ENCODE results near the gene TNRC18.
A peak's percentile ranks its signal among the peaks of the same experiment; 100 is the strongest.

Gene TNRC18

GRCh38 chr7:5357951-5358350 lies 65.7 kb downstream of the TNRC18 start:
- DNase-seq (ENCODE audit: low read depth) = no peak
- H3K4me3 ChIP-seq (ENCODE audit: low read depth, low read length) = no peak overlapping the region
- no peak for TF ChIP-seq CTCF (conservative IDR thresholded peaks at IDR 0.05; ENCODE audit: low read depth, low read length)

GRCh38 chr7:5356751-5357119 lies 66.9 kb downstream of the TNRC18 start:
- DNase-seq (ENCODE audit: low read depth) = no peak
- TF ChIP-seq CTCF (conservative IDR thresholded peaks at IDR 0.05; ENCODE audit: low read depth, low read length) = no peak
- H3K4me3 ChIP-seq (ENCODE audit: low read depth, low read length) = no peak overlapping the region

- no peak overlapping the region for H3K4me3 ChIP-seq (ENCODE audit: low read depth, low read length)
- no peak for TF ChIP-seq CTCF (conservative IDR thresholded peaks at IDR 0.05; ENCODE audit: low read depth, low read length)
- DNase-seq (ENCODE audit: low read depth) = peak; percentile 27
Measured at GRCh38 chr7:5354460-5355232, 69.0 kb downstream of the TNRC18 start.

GRCh38 chr7:5352440-5353010 lies 71.1 kb downstream of the TNRC18 start:
- H3K4me3 ChIP-seq (ENCODE audit: low read depth, low read length) = no peak overlapping the region
- TF ChIP-seq CTCF (conservative IDR thresholded peaks at IDR 0.05; ENCODE audit: low read depth, low read length) = no peak
- DNase-seq (ENCODE audit: low read depth) = no peak

GRCh38 chr7:5351507-5352265 lies 71.9 kb downstream of the TNRC18 start:
- H3K4me3 ChIP-seq (ENCODE audit: low read depth, low read length) = no peak overlapping the region
- TF ChIP-seq CTCF (conservative IDR thresholded peaks at IDR 0.05; ENCODE audit: low read depth, low read length) = no peak
- DNase-seq (ENCODE audit: low read depth) = no peak

- no peak for DNase-seq (ENCODE audit: low read depth)
- no peak overlapping the region for H3K4me3 ChIP-seq (ENCODE audit: low read depth, low read length)
- TF ChIP-seq CTCF (conservative IDR thresholded peaks at IDR 0.05; ENCODE audit: low read depth, low read length) = no peak
Measured at GRCh38 chr7:5350600-5351385, 72.8 kb downstream of the TNRC18 start.
